Heart left ventricle (tissue), 16 donors: ENCODE results near the gene DAGLA. TPM values are rescaled to one million over a fixed set of nuclear protein-coding genes. Genes with fewer than 3 reads are reported as not detected.
A peak's percentile ranks its signal among the peaks of the same experiment; 100 is the strongest.

ENCODE experiments used
- ATAC-seq, 4 donors: fragments of 200-7000 bp; cut with Tn5 transposase; one replicate each; pipeline ENCODE4 v1.9.1; 2020 to 2022; ENCODE audit warnings: moderate library complexity in 4 of 4, mild to moderate bottlenecking in 3 of 4, moderate number of reproducible peaks in 1 of 4
- DNase-seq, 5 donors: peaks; one replicate each; pipeline ENCODE4 v3.0.0-alpha.2; 2020
- H3K27ac ChIP-seq, 12 donors: fragments of 200-600 bp; sonication (generic) in 4 of 12; one replicate each; pipeline versions ENCODE4 v1.5.0 to v1.8.0; 2016 to 2022; ENCODE audit warnings: mild to moderate bottlenecking in 2 of 12
- H3K27me3 ChIP-seq, 9 donors: fragments of 200-600 bp; sonication (generic) in 2 of 9; one replicate each; pipeline versions ENCODE4 v1.5.1 to v1.8.0; 2016 to 2022; ENCODE audit warnings: mild to moderate bottlenecking in 3 of 9
- H3K36me3 ChIP-seq, 9 donors: fragments of 200-600 bp; sonication (generic) in 2 of 9; one replicate each; pipeline versions ENCODE4 v1.5.0 to v1.8.0; 2018 to 2022; ENCODE audit warnings: mild to moderate bottlenecking in 2 of 9
- H3K4me1 ChIP-seq, 12 donors: fragments of 200-600 bp; sonication (generic) in 4 of 12; one replicate each; pipeline versions ENCODE4 v1.5.0 to v1.8.0; 2016 to 2022; ENCODE audit warnings: mild to moderate bottlenecking in 3 of 12
- H3K4me3 ChIP-seq, 12 donors: fragments of 200-600 bp; sonication (generic) in 4 of 12; one replicate each; pipeline versions ENCODE4 v1.5.0 to v1.8.0; 2017 to 2022; ENCODE audit warnings: mild to moderate bottlenecking in 9 of 12, moderate library complexity in 4 of 12
- H3K9me3 ChIP-seq, 12 donors: fragments of 200-600 bp; sonication (generic) in 4 of 12; one replicate each; pipeline versions ENCODE4 v1.5.0 to v1.8.0; 2016 to 2022; ENCODE audit warnings: mild to moderate bottlenecking in 1 of 12
- CTCF ChIP-seq, 12 donors: fragments of 200-600 bp; sonication (generic) in 4 of 12; IDR thresholded peaks; one replicate each; pipeline versions ENCODE4 v1.5.0 to v1.8.0; 2018 to 2022; ENCODE audit warnings: antibody characterized with exemption in 12 of 12, mild to moderate bottlenecking in 5 of 12
- POLR2A ChIP-seq, 2 donors: fragments of 450-650 bp; IDR thresholded peaks; one replicate each; pipeline ENCODE4 v1.6.1; 2017; ENCODE audit warnings: antibody characterized with exemption in 2 of 2, mild to moderate bottlenecking in 2 of 2, moderate library complexity in 2 of 2
- WGBS, 4 donors: extraction: QIAGEN DNeasy Blood & Tissue Kit in 2 of 4; methylation state at CpG; one replicate each; pipeline versions ENCODE4 v1.1.5 to v1.1.7; 2013 to 2018; 5-methylcytosine and 5-hydroxymethylcytosine counted together
- intact Hi-C, 10 donors: fragments of 100-400 bp; cut with DNase I; formaldehyde crosslinking; loops; one replicate each; pipeline versions ENCODE4 v1.11.1 to v1.14.2; 2022
- polyA plus RNA-seq, 2 donors: library from polyadenylated mRNA; stranded (reverse); fragments of 200-250 nt; gene quantifications; one replicate each; pipeline ENCODE4 v1.2.3, GENCODE V29; 2013
- total RNA-seq, 9 donors: library from RNA; depleted of rRNA in 2 of 9; stranded (reverse); fragments of >200 nt in 2 of 9; fragmentation: NEBNext Ultra II Directional in 3 of 9; extraction: Animal tissue kit (Norgen Biotek cat#: 25700) in 3 of 9; gene quantifications; one replicate each; pipeline versions ENCODE4 v1.1.0 to v1.2.4, GENCODE V29; 2016 to 2023
- donor health status: ischemic (EF 13 %, LVEDD 7.1; RV severe dilation, severe dysfunction).
- donor health status: healthy with polysubstance abuse.
- donor health status: DM: no; HTN: yes; CAD: no.
- donor health status: DM: no; HTN: no; CAD: no.
- donor health status: ischemic (EF 25% LVEDD 6.9; RV normal size, moderate dysfunction).
- donor health status: ischemic (EF 25% LVEDD 5.7; RV mildly dilated, moderate dysfunction).
- donor health status: healthy.
- donor health status: DM: yes; HTN: yes; CAD: no.
- donor health status: ischemic (EF 35%, LVEDD 5.7; RV mildly dilated, moderate dysfunction).
- donor health status: nonischemic (EF 11% LVEDD 7.7; RV severe dilation, severe dysfunction).
- donor health status: DM: yes; HTN: yes; CAD: no.
- donor health status: PGD.
- donor health status: ischemic (EF 29% LVEDD 5.4; RV normal size, mild dysfunction).
- donor health status: nonischemic (EF 23%, LVEDD 6.1; RV moderate dilation, normal function).

The DAGLA gene
- total and polyA plus RNA-seq, 11 donors = 2.2 to 5.6 (median 3.3) TPM

GRCh38 chr11:61780581-61781162 lies 100.5 kb downstream of the DAGLA start:
- ATAC-seq = no peak
- WGBS, 4 donors = 81 to 83% (median 82%) methylated on average over 9 of the region's 9 CpGs
- TF ChIP-seq CTCF (IDR thresholded peaks at IDR 0.05) (no peak), POLR2A (IDR thresholded peaks at IDR 0.05) (no peak)
- no peak overlapping the region for H3K4me3 ChIP-seq
- H3K27ac ChIP-seq = no peak overlapping the region
- no peaks in the 10 kb centered on the region for H3K9me3 ChIP-seq
- peaks cover 0 to 25% (median 14%) of the 10 kb centered on the region in 9 donors for H3K36me3 ChIP-seq
- H3K27me3 ChIP-seq = no peaks in the 10 kb centered on the region
- intact Hi-C loops = no loop called here
- DNase-seq = peak in 1 of 5 donors; percentile 32
- H3K4me1 ChIP-seq = peaks cover 0 to 12% (median 8%) of the 10 kb centered on the region in 12 donors

- 60 to 93% (median 82%) methylated on average over 2 to 5 of the region's 5 CpGs for WGBS, 4 donors
- Histone ChIP-seq H3K27me3 (no peaks in the 10 kb centered on the region), H3K4me3 (no peak overlapping the region), H3K27ac (no peak overlapping the region), H3K9me3 (no peaks in the 10 kb centered on the region), H3K4me1 (peaks cover 0 to 12% (median 8%) of the 10 kb centered on the region in 12 donors), H3K36me3 (peaks cover 0 to 35% (median 23%) of the 10 kb centered on the region in 9 donors)
- ATAC-seq = no peak
- no peak for TF ChIP-seq CTCF (IDR thresholded peaks at IDR 0.05)
- no peak for TF ChIP-seq POLR2A (IDR thresholded peaks at IDR 0.05)
- peak in 1 of 5 donors; percentile 51 for DNase-seq
- intact Hi-C loops = no loop called here
These were observed 101.4 kb downstream of the DAGLA start for GRCh38 chr11:61781585-61781984.

- intact Hi-C loops = no loop called here
- ATAC-seq = no peak
These were observed 102.1 kb downstream of the DAGLA start for GRCh38 chr11:61782299-61782698.

GRCh38 chr11:61782841-61783240 lies 102.7 kb downstream of the DAGLA start:
- DNase-seq (peak in 1 of 5 donors; percentile 29), ATAC-seq (no peak)
- peaks cover 0 to 47% (median 35%) of the 10 kb centered on the region in 9 donors for H3K36me3 ChIP-seq

More at GRCh38 chr11:61782299-61782698, 102.1 kb downstream of the DAGLA start:
- no peak for DNase-seq
- Histone ChIP-seq H3K4me1 (peaks cover 0 to 7% (median 4%) of the 10 kb centered on the region in 12 donors), H3K4me3 (no peak overlapping the region), H3K36me3 (peaks cover 0 to 42% (median 30%) of the 10 kb centered on the region in 9 donors), H3K9me3 (no peaks in the 10 kb centered on the region), H3K27ac (no peak overlapping the region), H3K27me3 (no peaks in the 10 kb centered on the region)
- WGBS, 4 donors = 87 to 92% (median 91%) methylated on average over 3 of the region's 3 CpGs
- TF ChIP-seq POLR2A (IDR thresholded peaks at IDR 0.05) = no peak
- TF ChIP-seq CTCF (IDR thresholded peaks at IDR 0.05) = no peak

More at GRCh38 chr11:61782841-61783240, 102.7 kb downstream of the DAGLA start:
- 77 to 79% (median 78%) methylated on average over 8 to 11 of the region's 11 CpGs for WGBS, 4 donors
- Histone ChIP-seq H3K4me1 (peaks cover 0 to 2% (median 0%) of the 10 kb centered on the region in 12 donors), H3K27ac (no peak overlapping the region), H3K27me3 (no peaks in the 10 kb centered on the region), H3K9me3 (no peaks in the 10 kb centered on the region), H3K4me3 (no peak overlapping the region)
- intact Hi-C loops = no loop called here
- no peak for TF ChIP-seq CTCF (IDR thresholded peaks at IDR 0.05)
